GM12878 (cell line): ENCODE results near the gene SLC25A47. TPM values are rescaled to one million over a fixed set of nuclear protein-coding genes. Genes with fewer than 3 reads are reported as not detected.

Experiments used
- ATAC-seq: fragments of 200-7000 bp; cut with Tn5 transposase; 3 replicates; pipeline ENCODE4 v1.9.1; 2020; ENCODE audit warnings: mild to moderate bottlenecking, moderate library complexity
- BruUV-seq: library from RNA; stranded (reverse); fragments of 400-500 nt; replicated peaks from 2 replicates; lab custom pipeline; 2021; lab: Mats Ljungman, UMichigan
- CTCF ChIA-PET: fragments of 300-600 bp; sonication (Branson Sonifier 250); formaldehyde crosslinking; extraction: SDS; loops from one replicate; lab custom pipeline; 2021; ENCODE audit warnings: inconsistent platforms; lab: Yijun Ruan, JAX
- POLR2A ChIA-PET: fragments of 350-600 bp; formaldehyde crosslinking; extraction: SDS; loops from one replicate; lab custom pipeline; 2021; ENCODE audit warnings: inconsistent platforms; lab: Charles Lee
- RAD21 ChIA-PET: fragments of 300-600 bp; sonication (Branson Sonifier 250); formaldehyde crosslinking; loops from one replicate; lab custom pipeline; 2023; ENCODE audit warnings: antibody characterized with exemption; ENCODE audit not compliant: unreplicated experiment; lab: Charles Lee
- SMC1A ChIA-PET: fragments of 300-600 bp; sonication (Branson Sonifier 250); formaldehyde crosslinking; loops from one replicate; lab custom pipeline; 2023; ENCODE audit not compliant: unreplicated experiment, uncharacterized antibody; lab: Charles Lee
- DNase-seq: peaks from one replicate; pipeline ENCODE4 v3.0.0-alpha.2; 2011; ENCODE audit warnings: low read depth, low spot score
- FAIRE-seq: peaks from 3 replicates; lab custom pipeline; 2011; peaks lifted over from hg19 to GRCh38; lab: Jason Lieb, UNC
- H2AFZ ChIP-seq: 2 replicates; pipeline ENCODE4 v1.6.0; 2011; ENCODE audit warnings: low read depth, low read length, control low read depth; ENCODE audit not compliant: control insufficient read depth
- H3K27ac ChIP-seq: 2 replicates; pipeline ENCODE4 v1.5.1; 2011; ENCODE audit warnings: control low read depth; ENCODE audit not compliant: control insufficient read depth, insufficient read depth
- H3K27me3 ChIP-seq, 2 experiments: replicated peaks in 1 of 2; 2 replicates each; pipeline versions ENCODE4 v1.6.0 to v1.6.1; 2011; ENCODE audit warnings: low read length in 1 of 2; ENCODE audit not compliant: control insufficient read depth in 2 of 2, insufficient read depth in 2 of 2
- H3K36me3 ChIP-seq, 2 experiments: 2 replicates each; pipeline ENCODE4 v1.5.1; 2011; ENCODE audit warnings: low read length in 1 of 2; ENCODE audit not compliant: control insufficient read depth in 2 of 2, insufficient read depth in 2 of 2
- H3K4me1 ChIP-seq: 2 replicates; pipeline ENCODE4 v1.6.1; 2011; ENCODE audit warnings: mild to moderate bottlenecking, low read length, moderate library complexity, mixed read lengths; ENCODE audit not compliant: control insufficient read depth, insufficient read depth
- H3K4me2 ChIP-seq: 2 replicates; pipeline ENCODE4 v1.6.0; 2011; ENCODE audit warnings: control low read depth; ENCODE audit not compliant: control insufficient read depth, insufficient read depth
- H3K4me3 ChIP-seq: fragments of 200-600 bp; sonication (generic); 2 replicates; pipeline ENCODE4 v1.5.1; 2016
- H3K79me2 ChIP-seq: 2 replicates; pipeline ENCODE4 v1.6.0; 2011; ENCODE audit warnings: low read length; ENCODE audit not compliant: control insufficient read depth, insufficient read depth
- H3K9ac ChIP-seq: 2 replicates; pipeline ENCODE4 v1.8.0; 2011; ENCODE audit warnings: low read length, control low read depth, mixed read lengths; ENCODE audit not compliant: control insufficient read depth, insufficient read depth
- H3K9me3 ChIP-seq: replicated peaks from 3 replicates; pipeline ENCODE4 v1.5.1; 2011; ENCODE audit warnings: mild to moderate bottlenecking, low read length; ENCODE audit not compliant: control insufficient read depth, insufficient read depth
- H4K20me1 ChIP-seq: 2 replicates; pipeline ENCODE4 v1.6.0; 2011; ENCODE audit not compliant: control insufficient read depth, insufficient read depth
- CEBPZ ChIP-seq: fragments of 150-350 bp; IDR thresholded peaks from 2 replicates; pipeline ENCODE4 v1.6.1; 2016; ENCODE audit warnings: low read depth, low read length
- E2F8 ChIP-seq: fragments of 450-650 bp; IDR thresholded peaks from 2 replicates; pipeline ENCODE4 v1.6.1; 2018; ENCODE audit warnings: mild to moderate bottlenecking, low read depth, moderate library complexity; ENCODE audit not compliant: partially characterized antibody
- JUNB ChIP-seq: IDR thresholded peaks from 2 replicates; pipeline ENCODE4 v1.6.1; 2016; ENCODE audit warnings: antibody characterized with exemption, mild to moderate bottlenecking
- MTA3 ChIP-seq: IDR thresholded peaks from 2 replicates; pipeline ENCODE4 v1.6.1; 2012; ENCODE audit warnings: low read length, inconsistent platforms, borderline replicate concordance
- NFYA ChIP-seq: IDR thresholded peaks from 2 replicates; pipeline ENCODE4 v1.6.1; 2011; ENCODE audit warnings: low read depth, mild to moderate bottlenecking, low read length, improper control_type of control experiment, borderline replicate concordance
- SMAD5 ChIP-seq: IDR thresholded peaks from 2 replicates; pipeline ENCODE4 v1.6.1; 2016; ENCODE audit warnings: antibody characterized with exemption, low read depth
- STAT1 ChIP-seq: fragments of 450-650 bp; conservative IDR thresholded peaks from 2 replicates; pipeline ENCODE4 v1.6.1; 2014; ENCODE audit warnings: antibody characterized with exemption, mild to moderate bottlenecking
- TARDBP ChIP-seq: IDR thresholded peaks from 2 replicates; pipeline ENCODE4 v1.6.1; 2016; ENCODE audit warnings: borderline replicate concordance
- ZNF274 ChIP-seq: IDR thresholded peaks from one replicate; pipeline ENCODE4 v1.8.0; 2011; ENCODE audit not compliant: insufficient read length, insufficient read depth
- ZZZ3 ChIP-seq: IDR thresholded peaks from 2 replicates; pipeline ENCODE4 v1.6.1; 2011; ENCODE audit warnings: low read depth; ENCODE audit not compliant: control insufficient read depth, insufficient read length
- WGBS: methylation state at CpG from one replicate; pipeline ENCODE4 v1.1.6; 2016; ENCODE audit warnings: low lambda C conversion rate; ENCODE audit not compliant: insufficient replicate concordance, insufficient coverage; ENCODE audit errors: missing lambda C conversion rate; 5-methylcytosine and 5-hydroxymethylcytosine counted together
- in situ Hi-C: fragments of 300-500 bp; cut with MboI; formaldehyde crosslinking; loops from 9 replicates; pipeline ENCODE4 v1.14.3; 2018; ENCODE audit warnings: mixed read lengths
- intact Hi-C: fragments of 100-400 bp; cut with micrococcal nuclease; formaldehyde crosslinking; loops from one replicate; pipeline ENCODE4 v1.14.2; 2022; ENCODE audit not compliant: unreplicated experiment
- polyA plus RNA-seq, 11 experiments: library from polyadenylated mRNA; depleted of rRNA in 4 of 11; unstranded in 6 of 11; stranded (reverse) in 5 of 11; fragments of >200 nt; fragmentation: Nextera tagmentation in 4 of 11; fragmentation: Illumina TruSeq in 1 of 11; extraction: Ambion mirVana in 4 of 11; extraction: Trizol in 1 of 11; gene quantifications; 1 replicate in 1 of 11; 2 replicates in 10 of 11; pipeline versions ENCODE4 v1.2.1 to v1.2.3, GENCODE V29; 2011 to 2016; ENCODE audit warnings: inconsistent platforms in 2 of 11, missing spikeins in 2 of 11, low read depth in 1 of 11
- total RNA-seq, 4 experiments: library from RNA; depleted of rRNA in 3 of 4; stranded (reverse); fragments of >200 nt in 3 of 4; fragmentation: Illumina TruSeq in 1 of 4; extraction: Trizol in 1 of 4; gene quantifications; 2 replicates each; pipeline versions ENCODE4 v1.2.1 to v1.2.3, GENCODE V29; 2013 to 2021
- TF ChIP-seq, protein P1 (sequence below): IDR thresholded peaks from 2 replicates; pipeline ENCODE4 v1.6.1; 2012; ENCODE audit warnings: low read depth, low read length, improper control_type of control experiment
- TF ChIP-seq, protein P2 (sequence below): IDR thresholded peaks from 2 replicates; pipeline ENCODE4 v1.6.1; 2012; ENCODE audit warnings: low read depth, low read length, improper control_type of control experiment

Gene SLC25A47
- total and polyA plus RNA-seq, 10 of the 15 experiments (the other 5 are each of a cell fraction or from before 2014, with no cell fraction given) = 0.14 TPM; not detected in 9

GRCh38 chr14:100375963-100376735 lies 53.0 kb downstream of the SLC25A47 start, which contains the start of gene WDR25 (continued):
- peak; percentile 67 for TF ChIP-seq STAT1

GRCh38 chr14:100376751-100377171 lies 53.6 kb downstream of the SLC25A47 start:
- Histone ChIP-seq H3K36me3 (peaks cover 0 to 1% of the 10 kb centered on the region in 2 experiments; a peak in 1 of 4 replicates), H3K4me1 (peaks cover 28% of the 10 kb centered on the region), H3K4me3 (peak overlapping the region; percentile 86), H3K9ac (peak overlapping the region; percentile 75), H2AFZ (peak overlapping the region; percentile 89), H4K20me1 (no peaks in the 10 kb centered on the region), H3K79me2 (peaks cover 43% of the 10 kb centered on the region), H3K27ac (peak overlapping the region; percentile 98), H3K4me2 (peak overlapping the region; percentile 100), H3K27me3 (no peaks in the 10 kb centered on the region), H3K9me3 (no peaks in the 10 kb centered on the region; the same call in 2 of the 3 replicates)
- in situ Hi-C loops (no loop called here), intact Hi-C loops (loop anchor here (1.0 to 5.0 kb wide), 5 partner anchors 34 to 309 kb away; partner anchors contain the start of genes EVL and SLC25A29)
- ChIA-PET RAD21 (interaction anchor here (0.9 to 2.5 kb wide), 7 partner anchors 15 to 93 kb away, joined by 3 to 25 read pairs (median 5); no protein-coding TSS in a partner anchor), POLR2A (interaction anchor here (1.0 kb wide), 1 partner anchor 134 kb away, joined by 3 read pairs; no protein-coding TSS in a partner anchor), SMC1A (interaction anchor here (0.7 to 3.2 kb wide), 12 partner anchors 15 to 148 kb away, joined by 3 to 23 read pairs (median 4); no protein-coding TSS in a partner anchor), CTCF (interaction anchor here (0.8 to 4.8 kb wide), 20 partner anchors 9 to 269 kb away, joined by 3 to 50 read pairs (median 7); no protein-coding TSS in a partner anchor)
- ATAC-seq (no peak), FAIRE-seq (no peak), DNase-seq (no peak)
- 17% methylated on average over 7 of the region's 7 CpGs for WGBS
- BruUV-seq = TSS peak; percentile 84
- TF ChIP-seq ZNF274 = no peak
- TF ChIP-seq E2F8 = no peak
- no peak for TF ChIP-seq SMAD5
- TF ChIP-seq ZZZ3 = no peak
- no peak for TF ChIP-seq MTA3
- TF ChIP-seq NFYA = no peak
- TF ChIP-seq, protein P1, sequence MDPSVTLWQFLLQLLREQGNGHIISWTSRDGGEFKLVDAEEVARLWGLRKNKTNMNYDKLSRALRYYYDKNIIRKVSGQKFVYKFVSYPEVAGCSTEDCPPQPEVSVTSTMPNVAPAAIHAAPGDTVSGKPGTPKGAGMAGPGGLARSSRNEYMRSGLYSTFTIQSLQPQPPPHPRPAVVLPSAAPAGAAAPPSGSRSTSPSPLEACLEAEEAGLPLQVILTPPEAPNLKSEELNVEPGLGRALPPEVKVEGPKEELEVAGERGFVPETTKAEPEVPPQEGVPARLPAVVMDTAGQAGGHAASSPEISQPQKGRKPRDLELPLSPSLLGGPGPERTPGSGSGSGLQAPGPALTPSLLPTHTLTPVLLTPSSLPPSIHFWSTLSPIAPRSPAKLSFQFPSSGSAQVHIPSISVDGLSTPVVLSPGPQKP = no peak
- TF ChIP-seq TARDBP = no peak
- TF ChIP-seq, protein P2, sequence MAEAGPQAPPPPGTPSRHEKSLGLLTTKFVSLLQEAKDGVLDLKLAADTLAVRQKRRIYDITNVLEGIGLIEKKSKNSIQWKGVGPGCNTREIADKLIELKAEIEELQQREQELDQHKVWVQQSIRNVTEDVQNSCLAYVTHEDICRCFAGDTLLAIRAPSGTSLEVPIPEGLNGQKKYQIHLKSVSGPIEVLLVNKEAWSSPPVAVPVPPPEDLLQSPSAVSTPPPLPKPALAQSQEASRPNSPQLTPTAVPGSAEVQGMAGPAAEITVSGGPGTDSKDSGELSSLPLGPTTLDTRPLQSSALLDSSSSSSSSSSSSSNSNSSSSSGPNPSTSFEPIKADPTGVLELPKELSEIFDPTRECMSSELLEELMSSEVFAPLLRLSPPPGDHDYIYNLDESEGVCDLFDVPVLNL = no peak
- TF ChIP-seq JUNB = no peak
- no peak for TF ChIP-seq CEBPZ
